GM23338 (cell line): ENCODE results near the gene CACNA1S. TPM values are rescaled to one million over a fixed set of nuclear protein-coding genes. Genes with fewer than 3 reads are reported as not detected.

Experiments
- ATAC-seq: fragments of 200-7000 bp; cut with Tn5 transposase; 3 replicates; pipeline ENCODE4 v1.9.1; 2020
- DNase-seq: peaks from one replicate; pipeline ENCODE4 v3.0.0-alpha.2; 2015; ENCODE audit warnings: low spot score
- H2AFZ ChIP-seq: fragments of 200-600 bp; sonication (generic); 2 replicates; pipeline ENCODE4 v1.8.0; 2016; ENCODE audit warnings: antibody characterized with exemption, mild to moderate bottlenecking, moderate library complexity
- H3F3A ChIP-seq: fragments of 200-600 bp; sonication (generic); replicated peaks from 2 replicates; pipeline ENCODE4 v1.8.0; 2017; ENCODE audit warnings: antibody characterized with exemption, mixed run types, low read depth
- H3K27ac ChIP-seq: fragments of 200-600 bp; sonication (generic); 2 replicates; pipeline ENCODE4 v1.6.1; 2016; ENCODE audit warnings: low read depth
- H3K27me3 ChIP-seq: fragments of 200-600 bp; sonication (generic); 2 replicates; pipeline ENCODE4 v1.8.0; 2016; ENCODE audit warnings: mild to moderate bottlenecking, mixed run types, moderate library complexity; ENCODE audit not compliant: insufficient read depth
- H3K36me3 ChIP-seq: fragments of 200-600 bp; sonication (generic); 2 replicates; pipeline ENCODE4 v1.8.0; 2016; ENCODE audit warnings: mild to moderate bottlenecking; ENCODE audit not compliant: insufficient read depth
- H3K4me1 ChIP-seq: fragments of 200-600 bp; sonication (generic); 2 replicates; pipeline ENCODE4 v1.8.0; 2016; ENCODE audit warnings: mild to moderate bottlenecking, moderate library complexity; ENCODE audit not compliant: insufficient read depth
- H3K4me2 ChIP-seq: fragments of 200-600 bp; sonication (generic); 2 replicates; pipeline ENCODE4 v1.7.1; 2017; ENCODE audit warnings: mixed run types
- H3K4me3 ChIP-seq: fragments of 200-600 bp; sonication (generic); 2 replicates; pipeline ENCODE4 v1.6.1; 2016; ENCODE audit warnings: mixed run types
- H3K79me2 ChIP-seq: fragments of 200-600 bp; sonication (generic); replicated peaks from 2 replicates; pipeline ENCODE4 v1.8.0; 2017; ENCODE audit warnings: mild to moderate bottlenecking; ENCODE audit not compliant: insufficient read depth
- H3K9me2 ChIP-seq: fragments of 200-600 bp; sonication (generic); 2 replicates; pipeline ENCODE4 v1.8.0; 2017; ENCODE audit not compliant: insufficient read depth
- H4K20me1 ChIP-seq: fragments of 200-600 bp; sonication (generic); replicated peaks from 2 replicates; pipeline ENCODE4 v1.8.0; 2017; ENCODE audit warnings: mild to moderate bottlenecking; ENCODE audit not compliant: insufficient read depth
- H3K27ac Mint-ChIP-seq: 2 replicates; pipeline ENCODE4 v1.8.0; 2020; ENCODE audit warnings: inconsistent platforms, mild to moderate bottlenecking, moderate library complexity, mixed read lengths
- H3K27me3 Mint-ChIP-seq: 3 replicates; pipeline ENCODE4 v1.8.0; 2022; ENCODE audit warnings: low read depth, mild to moderate bottlenecking, moderate library complexity, mixed read lengths, inconsistent platforms; ENCODE audit not compliant: insufficient read depth, poor library complexity
- H3K36me3 Mint-ChIP-seq: 3 replicates; pipeline ENCODE4 v1.8.0; 2021; ENCODE audit warnings: low read depth, mild to moderate bottlenecking, inconsistent platforms, moderate library complexity, mixed read lengths
- H3K4me1 Mint-ChIP-seq: 3 replicates; pipeline ENCODE4 v1.8.0; 2020; ENCODE audit warnings: mild to moderate bottlenecking, inconsistent platforms, mixed read lengths
- H3K4me3 Mint-ChIP-seq: 3 replicates; pipeline ENCODE4 v1.8.0; 2021; ENCODE audit warnings: moderate library complexity, mild to moderate bottlenecking, inconsistent platforms, mixed read lengths
- H3K9me3 Mint-ChIP-seq: 3 replicates; pipeline ENCODE4 v1.8.0; 2020; ENCODE audit warnings: moderate library complexity, mild to moderate bottlenecking, inconsistent platforms, mixed read lengths
- CREB1 ChIP-seq: fragments of 250-450 bp; sonication (Bioruptor Pico); IDR thresholded peaks from 2 replicates; pipeline ENCODE4 v1.5.0; 2020; ENCODE audit warnings: low read depth, mild to moderate bottlenecking, moderate library complexity
- CTCF ChIP-seq, 2 experiments: fragments of 200-600 bp in 1 of 2; sonication (generic) in 1 of 2; conservative IDR thresholded peaks; 2 replicates each; pipeline versions ENCODE4 v1.5.1 to v1.6.1; 2016 to 2017; ENCODE audit warnings: antibody characterized with exemption in 2 of 2, low read depth in 2 of 2, mild to moderate bottlenecking in 2 of 2, moderate library complexity in 1 of 2
- EZH2phosphoT487 ChIP-seq: fragments of 200-600 bp; sonication (generic); IDR thresholded peaks from one replicate; pipeline ENCODE4 v1.8.1; 2018; ENCODE audit warnings: antibody characterized with exemption; ENCODE audit not compliant: unreplicated experiment
- NANOG ChIP-seq: IDR thresholded peaks from 2 replicates; pipeline ENCODE4 v1.6.1; 2016; ENCODE audit warnings: antibody characterized with exemption, borderline replicate concordance
- POLR2AphosphoS5 ChIP-seq: IDR thresholded peaks from 2 replicates; pipeline ENCODE4 v1.6.1; 2016; ENCODE audit warnings: antibody characterized with exemption, low read depth
- REST ChIP-seq: IDR thresholded peaks from one replicate; pipeline ENCODE4 v1.6.1; 2018; ENCODE audit warnings: antibody characterized with exemption; ENCODE audit not compliant: unreplicated experiment
- STAT1 ChIP-seq: IDR thresholded peaks from one replicate; pipeline ENCODE4 v1.6.1; 2016; ENCODE audit warnings: antibody characterized with exemption; ENCODE audit not compliant: unreplicated experiment
- ZNF114 ChIP-seq: fragments of 250-450 bp; sonication (Bioruptor Pico); IDR thresholded peaks from 2 replicates; pipeline ENCODE4 v1.5.0; 2020; ENCODE audit warnings: mild to moderate bottlenecking, moderate library complexity
- ZNF331 ChIP-seq: fragments of 250-450 bp; sonication (Bioruptor Pico); IDR thresholded peaks from 2 replicates; pipeline ENCODE4 v1.5.0; 2020; ENCODE audit warnings: low read depth, mild to moderate bottlenecking, moderate library complexity
- polyA plus RNA-seq: library from polyadenylated mRNA; unstranded; fragments of >200 nt; fragmentation: Nextera tagmentation; extraction: Ambion mirVana; gene quantifications from 2 replicates; pipeline ENCODE4 v1.2.1, GENCODE V29; 2016
- total RNA-seq: library from RNA; depleted of rRNA; stranded (reverse); fragments of >200 nt; shearing (Covaris generic); gene quantifications from 2 replicates; pipeline ENCODE4 v1.2.3, GENCODE V29; 2014

CACNA1S gene
- total and polyA plus RNA-seq, 2 experiments from 2014 or later, result 0.03 TPM; not detected in 1

- TF ChIP-seq REST, result no peak
Measured at GRCh38 chr1:201077736-201078135, 34.5 kb downstream of the CACNA1S start (continued).

- no peak overlapping the region for H3K4me3 Mint-ChIP-seq
- ATAC-seq, result no peak
Measured at GRCh38 chr1:201077116-201077515, 35.1 kb downstream of the CACNA1S start.

More at GRCh38 chr1:201077116-201077515, 35.1 kb downstream of the CACNA1S start:
- TF ChIP-seq STAT1 (no peak), ZNF114 (CRISPR knock-in tag) (no peak), ZNF331 (no peak), NANOG (no peak), EZH2phosphoT487 (no peak), POLR2AphosphoS5 (no peak), REST (no peak), CREB1 (CRISPR knock-in tag) (no peak), CTCF (conservative IDR thresholded peaks at IDR 0.05; ENCODE audit: low read depth in 2 of 2) (no peak)
- no peaks in the 10 kb centered on the region for H3F3A ChIP-seq
- H3K36me3 ChIP-seq, result no peaks in the 10 kb centered on the region
- no peaks in the 10 kb centered on the region for H3K27me3 ChIP-seq
- H3K4me1 ChIP-seq, result no peaks in the 10 kb centered on the region
- H3K4me1 Mint-ChIP-seq, result no peaks in the 10 kb centered on the region; the same call in 2 of the 3 replicates
- H3K27me3 Mint-ChIP-seq, result peaks cover 4% of the 10 kb centered on the region
- no peak for DNase-seq
- H3K79me2 ChIP-seq, result no peaks in the 10 kb centered on the region
- H3K27ac ChIP-seq, result no peak overlapping the region
- H3K9me2 ChIP-seq, result no peaks in the 10 kb centered on the region
- H3K36me3 Mint-ChIP-seq, result no peaks in the 10 kb centered on the region
- H3K27ac Mint-ChIP-seq, result no peak overlapping the region
- H3K4me3 ChIP-seq, result no peak overlapping the region
- no peaks in the 10 kb centered on the region for H3K9me3 Mint-ChIP-seq
- no peak overlapping the region for H3K4me2 ChIP-seq
- H4K20me1 ChIP-seq, result no peaks in the 10 kb centered on the region
- no peak overlapping the region for H2AFZ ChIP-seq
